GM18909 (cell line): Measurements from ENCODE around the gene TNIK.
A peak's percentile ranks its signal among the peaks of the same experiment; 100 is the strongest.

ENCODE experiments used
- ATAC-seq: cut with Tn5 transposase; IDR thresholded peaks from one replicate; pipeline ENCODE4 v1.9.1; 2021; ENCODE audit warnings: mild to moderate bottlenecking; ENCODE audit not compliant: unreplicated experiment, poor library complexity

TNIK gene

GRCh38 chr3:171347301-171348039 is 112.7 kb downstream of the TNIK start:
- peak; percentile 71 for ATAC-seq

GRCh38 chr3:171346582-171347300 is 113.5 kb downstream of the TNIK start:
- ATAC-seq, result no peak

GRCh38 chr3:171346019-171346418 is 114.2 kb downstream of the TNIK start:
- ATAC-seq, result no peak

GRCh38 chr3:171345107-171345843 is 114.9 kb downstream of the TNIK start:
- no peak for ATAC-seq

- no peak for ATAC-seq
Observed at GRCh38 chr3:171343693-171344092, 116.5 kb downstream of the TNIK start.

GRCh38 chr3:171342783-171343420 is 117.3 kb downstream of the TNIK start:
- ATAC-seq, result no peak

GRCh38 chr3:171342200-171342599 is 118.0 kb downstream of the TNIK start:
- no peak for ATAC-seq

GRCh38 chr3:171340434-171340833 is 119.8 kb downstream of the TNIK start:
- ATAC-seq, result no peak

- no peak for ATAC-seq
Observed at GRCh38 chr3:171339598-171339997, 120.6 kb downstream of the TNIK start.

GRCh38 chr3:171336406-171336805 is 123.8 kb downstream of the TNIK start:
- no peak for ATAC-seq

GRCh38 chr3:171335559-171335958 is 124.6 kb downstream of the TNIK start:
- ATAC-seq, result no peak

GRCh38 chr3:171334465-171334811 is 125.8 kb downstream of the TNIK start:
- ATAC-seq, result no peak

GRCh38 chr3:171333784-171334464 is 126.3 kb downstream of the TNIK start:
- ATAC-seq, result no peak

GRCh38 chr3:171330938-171331337 is 129.3 kb downstream of the TNIK start:
- ATAC-seq, result no peak

GRCh38 chr3:171329746-171330145 is 130.5 kb downstream of the TNIK start:
- no peak for ATAC-seq

GRCh38 chr3:171328419-171329082 is 131.7 kb downstream of the TNIK start:
- ATAC-seq, result no peak

GRCh38 chr3:171327441-171328174 is 132.6 kb downstream of the TNIK start:
- ATAC-seq, result no peak

GRCh38 chr3:171326717-171327440 is 133.3 kb downstream of the TNIK start:
- ATAC-seq, result peak; percentile 44
